HCEC 1CT (cell line): ENCODE measurements around the gene CNTF.
A peak's percentile ranks its signal among the peaks of the same experiment; 100 is the strongest.
"Not testable (repeated sequence)": the region's sequence is repeated elsewhere in the genome, so short reads cannot be mapped to it uniquely, and the experiment has no call there.

Experiments
- DNase-seq: peaks from one replicate; pipeline ENCODE4 v3.0.0-alpha.2; 2017

Gene CNTF

GRCh38 chr11:58622344-58622743, at the start of gene CNTF:
Gene CNTF (plus strand): TSS chr11:58622665. CDS start chr11:58622753, 88 bp downstream.
- DNase-seq: no peak

DNA sequence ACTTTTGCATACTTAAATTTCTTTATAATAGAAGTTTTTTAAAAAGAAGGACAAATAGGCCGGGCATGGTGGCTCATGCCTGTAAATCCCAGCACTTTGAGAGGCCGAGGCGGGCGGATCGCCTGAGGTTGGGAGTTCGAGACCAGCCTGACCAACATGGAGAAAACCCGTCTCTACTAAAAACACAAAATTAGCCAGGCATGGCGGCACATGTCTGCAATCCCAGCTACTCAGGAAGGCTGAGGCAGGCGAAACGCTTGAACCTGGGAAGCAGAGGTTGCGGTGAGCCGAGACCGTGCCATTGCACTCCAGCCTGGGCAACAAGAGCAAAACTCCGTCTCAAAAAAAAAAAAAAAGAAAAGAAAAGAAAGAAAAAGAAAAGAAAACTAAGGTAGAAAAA, 49.6 kb upstream of the CNTF start:
- DNase-seq: not testable (repeated sequence)

GRCh38 chr11:58573451-58574104, 48.9 kb upstream of the CNTF start:
- peak; percentile 95 for DNase-seq

- peak; percentile 57 for DNase-seq
Observed at GRCh38 chr11:58574881-58575280, 47.6 kb upstream of the CNTF start.

DNA sequence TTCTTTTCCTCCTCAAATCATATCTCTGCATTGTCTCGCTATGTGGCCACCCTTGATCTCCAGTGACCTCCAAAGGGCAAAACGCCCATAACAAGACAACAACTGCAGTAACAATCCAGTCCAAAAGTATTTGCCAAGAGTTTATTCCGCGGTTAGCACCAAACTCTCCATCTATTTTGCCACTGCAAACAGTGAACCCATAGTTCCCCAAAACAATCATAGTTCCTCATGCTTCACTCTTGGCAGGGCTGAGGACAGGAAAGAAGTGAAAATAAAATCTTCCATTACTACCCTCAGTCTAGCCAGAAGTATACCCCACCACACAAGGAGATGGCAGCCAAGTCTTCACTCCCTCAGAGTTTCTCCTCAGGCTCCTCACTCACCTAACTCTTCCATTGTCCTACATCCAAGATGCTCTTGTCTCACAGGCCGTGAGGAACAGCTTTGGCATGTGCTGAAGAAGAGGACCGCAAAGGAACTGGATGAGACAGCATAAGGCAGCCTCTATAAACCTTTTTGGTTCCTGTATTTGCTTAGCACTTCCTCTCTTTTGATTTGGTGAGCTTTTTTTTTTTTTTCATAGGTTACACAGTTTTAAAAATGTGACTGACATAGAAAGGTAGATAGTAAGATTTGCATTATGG, 47.0 kb upstream of the CNTF start, which contains the start of gene LPXN:
LPXN (minus strand) TSS at position 480 of the 644 bp plus-strand sequence; CDS start at position 396, 84 bp downstream.
- no peak for DNase-seq

- DNase-seq: peak; percentile 59
Observed at GRCh38 chr11:58576887-58577471, 45.5 kb upstream of the CNTF start.

DNA sequence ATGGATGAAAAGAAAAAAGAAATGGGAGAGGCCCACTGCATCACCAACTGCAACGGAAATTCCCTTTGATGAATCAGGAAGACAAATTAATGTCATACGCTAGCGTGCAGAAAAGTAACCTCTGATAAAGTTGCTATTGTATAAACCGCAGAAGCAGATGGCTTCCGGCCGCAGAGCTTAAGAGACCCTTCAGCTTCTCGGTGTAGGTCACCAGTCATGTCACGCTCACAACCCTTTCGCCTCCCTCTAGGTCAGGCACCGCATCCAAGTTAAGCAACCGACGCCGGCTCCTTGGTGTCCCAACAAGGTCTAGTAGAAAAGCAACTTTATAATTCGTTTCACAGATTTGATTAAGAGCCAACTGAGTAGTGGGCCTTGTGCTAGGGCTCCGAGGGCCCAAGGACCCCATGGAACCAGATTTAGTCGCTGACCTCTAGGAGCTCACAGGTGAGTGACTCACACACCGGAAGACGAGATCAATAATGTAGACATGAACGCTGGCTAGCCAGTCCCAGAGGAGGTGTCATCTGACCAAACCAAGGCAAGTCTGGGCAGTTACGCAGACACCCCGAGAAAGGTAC, 44.8 kb upstream of the CNTF start:
- DNase-seq: peak; percentile 95

DNA sequence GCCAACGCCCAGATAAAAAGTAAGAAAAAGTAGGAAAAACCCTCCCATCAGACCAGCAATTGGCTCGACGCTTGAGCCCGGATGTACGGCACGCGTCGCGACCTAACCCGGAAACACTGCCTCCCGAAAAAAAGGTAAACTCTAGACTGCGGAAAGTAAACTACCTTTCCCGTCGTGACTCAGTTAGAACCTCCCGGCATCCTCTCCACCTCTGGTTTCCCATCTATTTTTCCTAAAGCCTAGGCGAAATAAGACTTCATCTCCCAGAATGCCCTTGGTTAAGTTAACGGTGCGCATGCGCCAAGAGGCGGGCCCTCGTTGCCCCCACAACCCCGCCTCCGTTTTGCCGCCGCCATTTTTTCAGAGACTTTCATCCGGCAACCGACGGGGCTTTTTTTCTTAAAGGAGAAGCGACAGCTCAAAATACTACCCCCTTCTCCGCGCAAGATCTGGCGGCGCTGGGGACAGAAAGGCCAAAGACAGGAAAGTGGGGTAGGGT, 44.3 kb upstream of the CNTF start:
- peak; percentile 99 for DNase-seq

DNA sequence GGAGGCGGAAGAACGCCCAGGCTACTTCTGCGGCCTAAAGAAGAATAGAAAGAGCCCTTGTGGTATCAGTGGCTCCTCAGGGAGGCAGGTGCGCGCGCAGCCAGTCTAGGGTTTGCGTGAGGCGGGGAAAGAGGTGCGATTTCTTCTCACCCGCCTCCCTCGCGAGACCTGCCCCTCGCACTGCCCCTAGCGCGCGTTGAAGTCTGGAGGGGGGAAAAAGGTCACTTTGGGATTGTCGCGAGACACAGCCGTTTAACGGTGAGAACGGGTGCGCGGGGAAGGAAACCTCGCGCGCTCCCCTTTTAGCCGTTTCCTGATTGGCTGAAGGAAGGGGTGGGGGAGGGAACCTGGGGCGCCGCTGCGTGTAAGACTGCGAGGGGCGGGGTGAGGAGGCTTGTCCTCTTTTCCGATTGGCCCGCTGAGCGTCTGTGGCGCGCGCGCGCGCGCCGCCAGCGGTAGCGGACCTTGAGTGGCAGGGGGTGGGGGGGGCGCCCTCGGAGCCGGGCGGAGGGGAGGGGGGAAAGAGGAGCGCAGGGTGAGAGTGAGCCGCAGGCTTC, 43.8 kb upstream of the CNTF start, which contains the start of gene ZFP91:
ZFP91 (plus strand) TSS at position 429 of the 557 bp plus-strand sequence. CDS start 219 bp downstream, outside the sequence.
- DNase-seq: peak; percentile 99

DNA sequence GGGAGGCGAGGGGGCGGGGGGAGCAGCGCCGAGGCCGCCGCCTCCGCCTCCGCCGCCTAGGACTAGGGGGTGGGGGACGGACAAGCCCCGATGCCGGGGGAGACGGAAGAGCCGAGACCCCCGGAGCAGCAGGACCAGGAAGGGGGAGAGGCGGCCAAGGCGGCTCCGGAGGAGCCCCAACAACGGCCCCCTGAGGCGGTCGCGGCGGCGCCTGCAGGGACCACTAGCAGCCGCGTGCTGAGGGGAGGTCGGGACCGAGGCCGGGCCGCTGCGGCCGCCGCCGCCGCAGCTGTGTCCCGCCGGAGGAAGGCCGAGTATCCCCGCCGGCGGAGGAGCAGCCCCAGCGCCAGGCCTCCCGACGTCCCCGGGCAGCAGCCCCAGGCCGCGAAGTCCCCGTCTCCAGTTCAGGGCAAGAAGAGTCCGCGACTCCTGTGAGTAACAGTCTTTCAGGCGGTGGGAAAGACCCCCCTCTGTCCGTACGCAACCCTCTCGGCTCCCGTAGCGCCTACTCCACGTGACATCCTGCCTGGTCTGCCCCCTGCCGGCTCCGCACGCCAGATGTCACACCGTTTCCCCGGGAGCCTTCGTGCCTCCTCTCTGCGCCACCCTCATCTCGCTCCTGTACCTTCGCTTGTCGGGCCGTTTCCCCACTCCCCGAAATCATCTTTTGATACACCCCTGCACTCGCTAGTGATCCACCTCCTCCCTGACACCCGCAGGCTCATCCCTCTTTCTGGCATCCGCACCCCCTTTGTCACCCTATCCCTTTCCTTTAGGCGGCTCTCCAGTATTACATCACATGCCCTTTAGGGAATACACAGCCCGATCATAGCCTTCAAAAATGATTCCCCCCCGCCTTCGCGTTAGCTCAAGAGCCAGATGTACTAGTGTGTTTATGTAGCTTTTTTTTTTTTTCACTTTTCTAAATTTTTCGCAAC, 43.0 kb upstream of the CNTF start:
- peak; percentile 91 for DNase-seq

DNA sequence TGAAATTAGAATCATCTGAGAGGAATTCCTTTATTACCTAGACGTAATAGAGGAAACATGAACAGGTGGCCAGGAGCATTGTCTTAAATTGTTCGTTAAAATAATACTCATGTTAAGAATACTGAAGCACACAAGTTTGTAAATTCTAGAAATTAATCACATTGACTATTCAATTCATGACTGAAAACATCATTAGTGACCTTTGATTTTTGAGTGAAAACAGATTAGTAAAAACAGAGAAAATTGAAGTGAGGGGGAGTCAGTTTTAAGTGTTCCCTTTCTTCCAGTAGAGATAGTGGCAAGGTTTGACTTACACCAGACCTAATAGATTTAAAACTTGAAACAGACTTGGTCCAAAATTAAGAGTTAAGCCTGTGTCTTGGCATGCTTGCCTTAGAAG, 42.2 kb upstream of the CNTF start:
- no peak for DNase-seq

- DNase-seq: no peak
Observed at GRCh38 chr11:58582437-58582836, 40.0 kb upstream of the CNTF start.

- no peak for DNase-seq
Observed at GRCh38 chr11:58586998-58587397, 35.5 kb upstream of the CNTF start.

DNA sequence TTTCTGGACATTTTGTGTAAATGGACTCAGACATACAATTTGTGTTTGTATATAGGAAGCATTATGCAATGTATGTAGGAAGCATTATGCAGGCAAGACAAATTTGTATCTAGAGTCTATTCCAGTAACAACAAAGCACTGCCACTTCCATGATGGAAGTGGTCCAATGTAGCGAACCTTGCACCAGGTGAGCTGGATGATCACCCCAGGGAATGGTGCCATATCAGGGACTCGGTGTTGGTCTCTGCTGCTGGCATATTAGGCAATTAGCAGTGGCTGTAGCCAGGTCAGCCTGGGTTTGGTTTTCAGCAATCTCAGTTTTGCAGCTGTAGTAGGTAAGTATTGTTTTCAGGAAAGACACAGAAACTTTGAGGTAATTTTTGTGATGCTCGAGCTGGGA, 30.8 kb upstream of the CNTF start:
- DNase-seq: no peak

DNA sequence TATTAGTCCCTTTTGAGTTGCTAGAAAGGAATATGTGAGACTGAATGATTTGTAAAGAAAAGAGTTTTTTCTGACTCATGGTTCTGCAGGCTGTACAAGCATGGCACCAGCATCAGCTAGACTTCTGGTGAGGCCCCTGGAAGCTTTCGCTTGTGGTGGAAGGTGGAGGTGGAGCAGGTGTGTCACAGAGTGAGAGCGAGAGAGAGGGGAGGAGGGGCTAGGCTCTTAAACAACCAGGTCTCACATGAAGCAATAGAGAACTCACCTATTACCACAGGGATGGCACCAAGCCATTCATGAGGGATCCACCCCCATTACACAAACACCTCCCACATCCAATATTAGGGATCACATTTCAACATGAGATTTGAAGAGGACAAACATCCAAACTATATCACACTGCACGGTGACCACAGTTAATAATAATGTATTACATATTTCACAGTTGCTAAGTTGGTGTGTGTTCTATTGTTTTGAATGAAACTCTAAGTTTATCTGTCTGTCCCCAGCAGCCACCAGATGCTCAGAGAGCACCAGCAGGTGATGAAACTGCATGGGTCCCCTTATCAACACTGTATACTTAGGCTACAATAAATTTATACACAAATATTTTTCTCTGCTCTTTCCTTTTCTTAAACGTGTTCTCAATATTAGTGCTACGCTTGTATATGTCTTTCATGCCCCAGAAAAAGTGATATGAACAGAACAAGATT, 29.5 kb upstream of the CNTF start:
- no peak for DNase-seq

DNA sequence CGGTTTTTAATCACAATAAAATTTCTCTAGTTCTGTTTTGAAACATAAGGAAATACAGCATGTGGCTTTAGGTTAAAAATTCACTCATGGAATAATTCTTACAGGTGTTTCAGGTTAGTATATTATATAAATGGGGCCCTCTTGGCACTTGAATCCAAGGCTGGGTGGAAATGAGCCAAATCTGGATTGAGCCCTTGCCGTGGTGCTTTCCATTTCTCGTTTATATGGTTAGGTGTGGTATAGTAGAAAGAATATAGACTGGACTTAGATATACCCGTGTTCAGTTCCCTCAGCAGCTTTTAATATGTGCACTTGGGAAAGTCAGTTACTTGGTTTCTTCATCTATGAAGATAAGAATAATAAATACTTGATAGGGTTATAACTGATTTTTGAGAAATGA, 27.6 kb upstream of the CNTF start:
- no peak for DNase-seq

GRCh38 chr11:58596621-58597020, 25.8 kb upstream of the CNTF start:
- no peak for DNase-seq

- no peak for DNase-seq
Observed at GRCh38 chr11:58597486-58598144, 24.9 kb upstream of the CNTF start.

GRCh38 chr11:58600510-58600909, 22.0 kb upstream of the CNTF start:
- no peak for DNase-seq

- DNase-seq: no peak
Observed at GRCh38 chr11:58606930-58607714, 15.3 kb upstream of the CNTF start.
